IMR-90 (cell line): ENCODE results near the gene SPEM1. TPM values are rescaled to one million over a fixed set of nuclear protein-coding genes. Genes with fewer than 3 reads are reported as not detected.
A peak's percentile ranks its signal among the peaks of the same experiment; 100 is the strongest.

Experiments used
- ATAC-seq: fragments of 200-7000 bp; cut with Tn5 transposase; 2 replicates; pipeline ENCODE4 v1.9.1; 2020; ENCODE audit warnings: low read depth, mild to moderate bottlenecking, moderate library complexity
- BruUV-seq: library from RNA; stranded (reverse); fragments of 400-500 nt; replicated peaks from 2 replicates; lab custom pipeline; 2021; lab: Mats Ljungman, UMichigan
- CTCF ChIA-PET: fragments of 300-600 bp; formaldehyde crosslinking; extraction: SDS; loops from one replicate; lab custom pipeline; 2021; ENCODE audit warnings: antibody characterized with exemption; lab: Yijun Ruan, JAX
- POLR2A ChIA-PET: fragments of 300-600 bp; sonication (Branson Sonifier 250); formaldehyde crosslinking; loops from one replicate; lab custom pipeline; 2022; ENCODE audit warnings: antibody characterized with exemption; ENCODE audit not compliant: unreplicated experiment; lab: Charles Lee
- DNase-seq: peaks from one replicate; pipeline ENCODE4 v3.0.0; 2013
- H2AFZ ChIP-seq: replicated peaks from 2 replicates; pipeline ENCODE3; 2013; ENCODE audit warnings: low read length, mild to moderate bottlenecking; ENCODE audit not compliant: poor library complexity
- H2AK5ac ChIP-seq: 2 replicates; pipeline ENCODE4 v1.6.1; 2013; ENCODE audit warnings: low read depth, low read length, inconsistent platforms
- H2AK9ac ChIP-seq: replicated peaks from 2 replicates; pipeline ENCODE3; 2013; ENCODE audit warnings: mild to moderate bottlenecking, low read depth, low read length, moderate library complexity; ENCODE audit not compliant: poor library complexity
- H2BK120ac ChIP-seq: 2 replicates; pipeline ENCODE4 v1.6.1; 2013; ENCODE audit warnings: low read depth, low read length, inconsistent platforms
- H2BK15ac ChIP-seq: 3 replicates; pipeline ENCODE4 v1.6.1; 2013; ENCODE audit warnings: low read depth, low read length, inconsistent platforms
- H2BK20ac ChIP-seq: 2 replicates; pipeline ENCODE4 v1.6.1; 2013; ENCODE audit warnings: low read depth, mild to moderate bottlenecking, inconsistent platforms, low read length, moderate library complexity
- H2BK5ac ChIP-seq: 2 replicates; pipeline ENCODE4 v1.6.1; 2013; ENCODE audit warnings: mild to moderate bottlenecking, low read depth, low read length, inconsistent platforms; ENCODE audit not compliant: poor library complexity, severe bottlenecking
- H3K14ac ChIP-seq: replicated peaks from 2 replicates; pipeline ENCODE4 v1.6.1; 2013; ENCODE audit warnings: low read depth, low read length, inconsistent platforms
- H3K18ac ChIP-seq: 2 replicates; pipeline ENCODE4 v1.6.1; 2013; ENCODE audit warnings: low read depth, low read length, control low read depth
- H3K23ac ChIP-seq: 2 replicates; pipeline ENCODE4 v1.6.1; 2013; ENCODE audit warnings: low read depth, low read length, inconsistent platforms
- H3K27ac ChIP-seq: 2 replicates; pipeline ENCODE4 v1.5.1; 2013; ENCODE audit warnings: mild to moderate bottlenecking, control low read depth, low read length; ENCODE audit not compliant: insufficient read depth
- H3K27me3 ChIP-seq: 2 replicates; pipeline ENCODE4 v1.6.1; 2013; ENCODE audit warnings: low read length; ENCODE audit not compliant: control insufficient read depth, insufficient read depth
- H3K36me3 ChIP-seq: 2 replicates; pipeline ENCODE4 v1.6.1; 2013; ENCODE audit warnings: low read length, mixed read lengths; ENCODE audit not compliant: control insufficient read depth, insufficient read depth
- H3K4ac ChIP-seq: 2 replicates; pipeline ENCODE4 v1.6.1; 2013; ENCODE audit warnings: low read depth, low read length, inconsistent platforms
- H3K4me1 ChIP-seq: 2 replicates; pipeline ENCODE4 v1.6.1; 2013; ENCODE audit warnings: low read length, mixed read lengths; ENCODE audit not compliant: control insufficient read depth, insufficient read depth
- H3K4me2 ChIP-seq: 2 replicates; pipeline ENCODE4 v1.6.1; 2013; ENCODE audit warnings: low read depth, mild to moderate bottlenecking, control low read depth, low read length, moderate library complexity
- H3K4me3 ChIP-seq: 2 replicates; pipeline ENCODE4 v1.5.1; 2013; ENCODE audit warnings: low read depth, mild to moderate bottlenecking, control low read depth, low read length, moderate library complexity; ENCODE audit not compliant: insufficient read depth
- H3K56ac ChIP-seq: 2 replicates; pipeline ENCODE4 v1.6.1; 2013; ENCODE audit warnings: low read length, inconsistent platforms; ENCODE audit not compliant: insufficient read depth; ENCODE audit errors: extremely low read depth
- H3K79me1 ChIP-seq, 2 experiments: 2 replicates each; pipeline ENCODE4 v1.6.1; 2013; ENCODE audit warnings: low read length in 2 of 2, inconsistent platforms in 1 of 2, low read depth in 1 of 2
- H3K9ac ChIP-seq: 2 replicates; pipeline ENCODE4 v1.6.1; 2013; ENCODE audit warnings: low read depth, low read length, control low read depth
- H3K9me1 ChIP-seq: 2 replicates; pipeline ENCODE4 v1.6.1; 2013; ENCODE audit warnings: low read length, inconsistent platforms; ENCODE audit not compliant: insufficient read depth
- H3K9me3 ChIP-seq: 2 replicates; pipeline ENCODE4 v1.6.1; 2013; ENCODE audit warnings: low read length; ENCODE audit not compliant: control insufficient read depth, insufficient read depth
- H4K20me1 ChIP-seq: 2 replicates; pipeline ENCODE4 v1.6.1; 2013; ENCODE audit warnings: low read length, inconsistent platforms; ENCODE audit not compliant: insufficient read depth
- H4K5ac ChIP-seq: 2 replicates; pipeline ENCODE4 v1.6.1; 2013; ENCODE audit warnings: mild to moderate bottlenecking, low read depth, low read length, control low read depth
- H4K8ac ChIP-seq, 2 experiments: 2 replicates each; pipeline ENCODE4 v1.6.1; 2013; ENCODE audit warnings: low read depth in 2 of 2, low read length in 2 of 2, control low read depth in 1 of 2, inconsistent platforms in 1 of 2
- H4K91ac ChIP-seq: 2 replicates; pipeline ENCODE4 v1.6.1; 2013; ENCODE audit warnings: low read depth, low read length, inconsistent platforms; ENCODE audit not compliant: insufficient read depth
- BHLHE40 ChIP-seq: fragments of 150-350 bp; IDR thresholded peaks from 2 replicates; pipeline ENCODE4 v1.6.1; 2016; ENCODE audit warnings: mild to moderate bottlenecking, low read depth, low read length
- CHD1 ChIP-seq: IDR thresholded peaks from 2 replicates; pipeline ENCODE4 v1.6.1; 2012; ENCODE audit warnings: low read depth, low read length, improper control_type of control experiment
- MAFK ChIP-seq: IDR thresholded peaks from 2 replicates; pipeline ENCODE4 v1.6.1; 2012; ENCODE audit warnings: low read depth, low read length, improper control_type of control experiment
- MAZ ChIP-seq: IDR thresholded peaks from 2 replicates; pipeline ENCODE4 v1.6.1; 2012; ENCODE audit warnings: low read depth, mild to moderate bottlenecking, low read length, improper control_type of control experiment, moderate library complexity, borderline replicate concordance
- MXI1 ChIP-seq: IDR thresholded peaks from 2 replicates; pipeline ENCODE4 v1.6.1; 2012; ENCODE audit warnings: low read depth, mild to moderate bottlenecking, low read length, moderate library complexity, borderline replicate concordance
- NFE2L2 ChIP-seq: fragments of 150-350 bp; IDR thresholded peaks from 2 replicates; pipeline ENCODE4 v1.6.1; 2016; ENCODE audit warnings: low read depth, mild to moderate bottlenecking, low read length
- POLR2A ChIP-seq: IDR thresholded peaks from 2 replicates; pipeline ENCODE4 v1.6.1; 2012; ENCODE audit warnings: mild to moderate bottlenecking, low read depth, low read length
- RCOR1 ChIP-seq: IDR thresholded peaks from 2 replicates; pipeline ENCODE4 v1.6.1; 2012; ENCODE audit warnings: mild to moderate bottlenecking, low read length, improper control_type of control experiment; ENCODE audit not compliant: insufficient replicate concordance
- SMC3 ChIP-seq: fragments of 150-350 bp; IDR thresholded peaks from 2 replicates; pipeline ENCODE4 v1.6.1; 2016; ENCODE audit warnings: low read depth, mild to moderate bottlenecking, antibody characterized with exemption, low read length, moderate library complexity
- WGBS, 2 experiments: methylation state at CpG; one replicate each; pipeline versions ENCODE4 v1.1.5 to v1.1.7; 2013; ENCODE audit warnings: missing lambda C conversion rate in 2 of 2; ENCODE audit not compliant: insufficient read length in 1 of 2; ENCODE audit errors: extremely low coverage in 2 of 2; 5-methylcytosine and 5-hydroxymethylcytosine counted together
- dilution Hi-C: fragments of 300-500 bp; cut with HindIII; formaldehyde crosslinking; loops from one replicate; pipeline ENCODE4 v1.14.3; 2018; ENCODE audit warnings: low sequenced_read_pairs; ENCODE audit not compliant: unreplicated experiment
- in situ Hi-C: fragments of 300-500 bp; cut with MboI; formaldehyde crosslinking; loops from 3 replicates; pipeline ENCODE4 v1.14.3; 2019; ENCODE audit warnings: low sequenced_read_pairs, inconsistent platforms, mixed read lengths
- intact Hi-C: fragments of 100-400 bp; cut with micrococcal nuclease; formaldehyde crosslinking; loops from 2 replicates; pipeline ENCODE4 v1.10.0; 2022
- polyA plus RNA-seq, 3 experiments: library from polyadenylated mRNA; depleted of rRNA; stranded (reverse); fragments of >200 nt; gene quantifications; 2 replicates each; pipeline ENCODE4 v1.2.3, GENCODE V29; 2012; ENCODE audit warnings: low replicate concordance in 1 of 3
- total RNA-seq: library from RNA; depleted of rRNA; stranded (reverse); fragments of >200 nt; gene quantifications from 2 replicates; pipeline ENCODE4 v1.2.3, GENCODE V29; 2012
- TF ChIP-seq, protein P1 (sequence below): fragments of 150-350 bp; IDR thresholded peaks from 2 replicates; pipeline ENCODE4 v1.6.1; 2017; ENCODE audit warnings: mild to moderate bottlenecking, antibody characterized with exemption, low read length, low read depth
- TF ChIP-seq, protein P2 (sequence below): conservative IDR thresholded peaks from 2 replicates; pipeline ENCODE4 v1.5.1; 2012; ENCODE audit warnings: mild to moderate bottlenecking, low read depth, low read length, improper control_type of control experiment
- TF ChIP-seq, protein P3 (sequence below): fragments of 150-350 bp; IDR thresholded peaks from 2 replicates; pipeline ENCODE4 v1.6.1; 2016; ENCODE audit warnings: low read depth, mild to moderate bottlenecking, low read length, moderate library complexity, borderline replicate concordance

SPEM1 gene
- total and polyA plus RNA-seq, 2 of the 4 experiments (the other 2 are of a cell fraction), result not detected

DNA sequence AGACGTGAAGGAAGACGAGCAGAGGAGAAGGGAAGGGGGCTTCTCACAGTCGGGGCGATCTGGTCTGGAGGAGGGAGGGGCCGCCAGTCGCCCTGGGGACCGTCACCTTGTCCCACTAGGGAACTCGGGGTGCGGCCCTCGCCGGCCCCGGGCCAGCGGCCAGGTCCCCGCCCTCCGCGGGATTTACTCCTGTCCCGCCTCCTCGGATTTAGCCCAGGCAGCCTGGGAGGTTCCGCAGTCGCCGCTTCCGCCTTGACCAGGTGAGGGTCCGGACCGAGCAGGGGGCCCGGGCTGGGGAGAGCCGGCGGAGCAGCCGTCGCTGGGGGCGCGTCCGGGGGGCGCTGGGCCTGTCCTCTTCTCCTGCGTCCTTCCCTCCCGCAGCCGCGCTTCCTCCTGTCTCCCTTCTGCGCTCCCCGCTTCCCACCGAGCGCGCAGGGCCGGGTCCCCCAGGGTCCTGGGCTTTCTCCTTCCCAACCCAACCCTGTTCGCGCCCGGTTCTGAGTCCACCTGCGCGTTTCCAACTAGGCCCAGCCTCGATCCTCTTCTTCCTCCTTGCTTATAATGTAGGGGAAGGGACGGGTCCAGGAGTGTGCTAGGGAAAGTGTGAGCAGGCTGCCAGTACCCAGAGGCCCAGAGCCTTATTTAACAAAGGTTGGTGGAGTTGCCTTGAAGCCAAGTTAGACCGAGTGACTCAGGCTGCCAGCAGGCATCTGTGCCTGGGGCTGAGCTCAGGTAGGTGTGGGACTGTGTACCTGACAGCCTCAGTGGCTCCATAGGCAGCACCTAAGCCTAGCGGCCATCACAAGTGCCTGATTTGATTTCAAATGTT lies 39.1 kb upstream of the SPEM1 start, which contains the start of gene TNK1 (continued):
- TF ChIP-seq, protein P1, sequence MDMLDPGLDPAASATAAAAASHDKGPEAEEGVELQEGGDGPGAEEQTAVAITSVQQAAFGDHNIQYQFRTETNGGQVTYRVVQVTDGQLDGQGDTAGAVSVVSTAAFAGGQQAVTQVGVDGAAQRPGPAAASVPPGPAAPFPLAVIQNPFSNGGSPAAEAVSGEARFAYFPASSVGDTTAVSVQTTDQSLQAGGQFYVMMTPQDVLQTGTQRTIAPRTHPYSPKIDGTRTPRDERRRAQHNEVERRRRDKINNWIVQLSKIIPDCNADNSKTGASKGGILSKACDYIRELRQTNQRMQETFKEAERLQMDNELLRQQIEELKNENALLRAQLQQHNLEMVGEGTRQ, result no peak
- no peak for TF ChIP-seq POLR2A
- TF ChIP-seq MAFK, result no peak

DNA sequence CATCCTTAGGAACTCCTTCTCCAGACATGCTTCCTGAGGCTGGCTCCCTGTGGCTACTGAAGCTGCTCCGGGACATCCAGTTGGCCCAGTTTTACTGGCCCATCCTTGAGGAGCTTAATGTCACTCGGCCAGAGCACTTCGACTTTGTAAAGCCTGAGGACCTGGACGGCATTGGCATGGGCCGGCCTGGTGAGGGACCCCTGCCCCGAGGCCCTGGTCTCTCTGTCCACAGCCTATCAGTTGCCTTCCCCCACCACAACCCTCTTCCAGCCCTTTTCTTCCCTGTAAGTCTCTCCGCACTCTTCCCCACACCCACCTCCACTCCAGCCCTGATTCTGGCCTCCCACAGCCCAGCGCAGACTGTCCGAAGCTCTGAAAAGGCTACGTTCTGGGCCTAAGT lies 37.2 kb upstream of the SPEM1 start:
- Histone ChIP-seq H3K27me3 (peaks cover 26% of the 10 kb centered on the region), H3K4me3 (no peak overlapping the region), H3K56ac (no peak overlapping the region), H3K23ac (no peak overlapping the region), H2BK20ac (no peak overlapping the region), H3K4me2 (no peak overlapping the region), H3K9me1 (peaks cover 2% of the 10 kb centered on the region; the same call in 1 of the 2 replicates), H4K8ac (no peak overlapping the region), H3K27ac (no peak overlapping the region), H2AFZ (no peak overlapping the region), H2BK5ac (no peak overlapping the region), H3K4me1 (peaks cover 7% of the 10 kb centered on the region; the same call in 1 of the 2 replicates), H4K5ac (no peak overlapping the region), H3K4ac (no peak overlapping the region), H2AK5ac (no peak overlapping the region), H2BK15ac (no peak overlapping the region), H3K36me3 (peaks cover 2% of the 10 kb centered on the region; the same call in 1 of the 2 replicates), H4K20me1 (no peaks in the 10 kb centered on the region), H3K79me1 (no peaks in the 10 kb centered on the region), H3K18ac (no peak overlapping the region), H2AK9ac (peak overlapping the region; percentile 5), H2BK120ac (no peak overlapping the region), H4K91ac (no peak overlapping the region), H3K9ac (no peak overlapping the region), H3K9me3 (peaks cover 8% of the 10 kb centered on the region; the same call in 1 of the 2 replicates), H3K14ac (no peak overlapping the region)
- POLR2A ChIA-PET, result no interaction called here
- BruUV-seq, result no TSS peak
- dilution Hi-C loops, result no loop called here
- ATAC-seq, result no peak
- intact Hi-C loops, result no loop called here
- no peak for DNase-seq
- CTCF ChIA-PET, result no interaction called here
- whole genome bisulfite sequencing, 2 experiments, result 86% methylated on average over 6 of the region's 10 CpGs; no CpG with 5 or more reads in 1 of the 2 experiments
- in situ Hi-C loops, result no loop called here
- TF ChIP-seq MXI1 (no peak), POLR2A (no peak), RCOR1 (no peak), MAFK (no peak), MAZ (no peak), SMC3 (no peak), BHLHE40 (no peak), CHD1 (no peak), NFE2L2 (no peak)
- TF ChIP-seq, protein P2, sequence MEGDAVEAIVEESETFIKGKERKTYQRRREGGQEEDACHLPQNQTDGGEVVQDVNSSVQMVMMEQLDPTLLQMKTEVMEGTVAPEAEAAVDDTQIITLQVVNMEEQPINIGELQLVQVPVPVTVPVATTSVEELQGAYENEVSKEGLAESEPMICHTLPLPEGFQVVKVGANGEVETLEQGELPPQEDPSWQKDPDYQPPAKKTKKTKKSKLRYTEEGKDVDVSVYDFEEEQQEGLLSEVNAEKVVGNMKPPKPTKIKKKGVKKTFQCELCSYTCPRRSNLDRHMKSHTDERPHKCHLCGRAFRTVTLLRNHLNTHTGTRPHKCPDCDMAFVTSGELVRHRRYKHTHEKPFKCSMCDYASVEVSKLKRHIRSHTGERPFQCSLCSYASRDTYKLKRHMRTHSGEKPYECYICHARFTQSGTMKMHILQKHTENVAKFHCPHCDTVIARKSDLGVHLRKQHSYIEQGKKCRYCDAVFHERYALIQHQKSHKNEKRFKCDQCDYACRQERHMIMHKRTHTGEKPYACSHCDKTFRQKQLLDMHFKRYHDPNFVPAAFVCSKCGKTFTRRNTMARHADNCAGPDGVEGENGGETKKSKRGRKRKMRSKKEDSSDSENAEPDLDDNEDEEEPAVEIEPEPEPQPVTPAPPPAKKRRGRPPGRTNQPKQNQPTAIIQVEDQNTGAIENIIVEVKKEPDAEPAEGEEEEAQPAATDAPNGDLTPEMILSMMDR, result no peak
- TF ChIP-seq, protein P3, sequence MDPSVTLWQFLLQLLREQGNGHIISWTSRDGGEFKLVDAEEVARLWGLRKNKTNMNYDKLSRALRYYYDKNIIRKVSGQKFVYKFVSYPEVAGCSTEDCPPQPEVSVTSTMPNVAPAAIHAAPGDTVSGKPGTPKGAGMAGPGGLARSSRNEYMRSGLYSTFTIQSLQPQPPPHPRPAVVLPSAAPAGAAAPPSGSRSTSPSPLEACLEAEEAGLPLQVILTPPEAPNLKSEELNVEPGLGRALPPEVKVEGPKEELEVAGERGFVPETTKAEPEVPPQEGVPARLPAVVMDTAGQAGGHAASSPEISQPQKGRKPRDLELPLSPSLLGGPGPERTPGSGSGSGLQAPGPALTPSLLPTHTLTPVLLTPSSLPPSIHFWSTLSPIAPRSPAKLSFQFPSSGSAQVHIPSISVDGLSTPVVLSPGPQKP, result no peak
